HepG2 (cell line): ENCODE measurements around the gene FGFR2. TPM values are rescaled to one million over a fixed set of nuclear protein-coding genes. Genes with fewer than 3 reads are reported as not detected.

Experiments used
- ATAC-seq: fragments of 200-7000 bp; cut with Tn5 transposase; 3 replicates; pipeline ENCODE4 v1.9.1; 2020; ENCODE audit warnings: mild to moderate bottlenecking, moderate library complexity
- BruUV-seq: library from RNA; stranded (reverse); fragments of 400-500 nt; replicated peaks from 2 replicates; lab custom pipeline; 2021; lab: Mats Ljungman, UMichigan
- CTCF ChIA-PET: fragments of 300-600 bp; formaldehyde crosslinking; extraction: SDS; loops from one replicate; lab custom pipeline; 2021; ENCODE audit warnings: low total read pairs, inconsistent platforms, low intra/inter-chr PET ratio; lab: Yijun Ruan, JAX
- POLR2A ChIA-PET: fragments of 350-600 bp; sonication (Branson Sonifier 250); formaldehyde crosslinking; loops from one replicate; lab custom pipeline; 2020; ENCODE audit warnings: antibody characterized with exemption, inconsistent platforms; lab: Yijun Ruan, JAX
- DNase-seq: peaks from one replicate; pipeline ENCODE4 v3.0.0-alpha.2; 2015; ENCODE audit warnings: low spot score
- FAIRE-seq: peaks from 3 replicates; lab custom pipeline; 2011; peaks lifted over from hg19 to GRCh38; lab: Jason Lieb, UNC
- H2AFZ ChIP-seq: one replicate; pipeline ENCODE4 v1.6.1; 2011; ENCODE audit warnings: low read length, inconsistent platforms
- H3K27ac ChIP-seq: fragments of 300-600 bp; 3 replicates; pipeline ENCODE4 v1.8.0; 2011; ENCODE audit warnings: mixed run types, mild to moderate bottlenecking, mixed read lengths, low read length, inconsistent platforms; ENCODE audit not compliant: insufficient read depth; ENCODE audit errors: extremely low read length
- H3K27me3 ChIP-seq, 2 experiments: fragments of 200-600 bp in 1 of 2; 2 replicates in 1 of 2; 3 replicates in 1 of 2; pipeline versions ENCODE4 v1.6.0 to v1.8.0; 2011; ENCODE audit warnings: low read length in 2 of 2, mild to moderate bottlenecking in 2 of 2, moderate library complexity in 2 of 2, inconsistent platforms in 1 of 2; ENCODE audit not compliant: insufficient read depth in 2 of 2, control insufficient read depth in 1 of 2
- H3K36me3 ChIP-seq, 2 experiments: fragments of 200-600 bp in 1 of 2; replicated peaks in 1 of 2; 2 replicates in 1 of 2; 3 replicates in 1 of 2; pipeline versions ENCODE4 v1.5.1 to v1.8.0; 2011; ENCODE audit warnings: low read length in 2 of 2, inconsistent platforms in 1 of 2; ENCODE audit not compliant: insufficient read depth in 2 of 2, control insufficient read depth in 1 of 2
- H3K4me1 ChIP-seq: 2 replicates; pipeline ENCODE4 v1.5.1; 2012; ENCODE audit warnings: low read length, inconsistent platforms; ENCODE audit not compliant: insufficient read depth
- H3K4me2 ChIP-seq: 2 replicates; pipeline ENCODE4 v1.6.0; 2011; ENCODE audit warnings: low read depth, low read length, inconsistent platforms
- H3K4me3 ChIP-seq, 3 experiments: fragments of 200-600 bp in 1 of 3; sonication (generic), shearing (Covaris generic) in 1 of 3; replicated peaks in 1 of 3; 2 replicates each; pipeline ENCODE4 v1.5.1; 2011 to 2016; ENCODE audit warnings: low read length in 3 of 3, inconsistent platforms in 2 of 3, low read depth in 2 of 3, mild to moderate bottlenecking in 2 of 3, control low read depth in 1 of 3, mixed read lengths in 1 of 3; ENCODE audit not compliant: insufficient read depth in 1 of 3
- H3K79me2 ChIP-seq: one replicate; pipeline ENCODE4 v1.6.1; 2011; ENCODE audit warnings: low read length, inconsistent platforms; ENCODE audit not compliant: insufficient read depth
- H3K9ac ChIP-seq: 2 replicates; pipeline ENCODE4 v1.6.0; 2011; ENCODE audit warnings: mild to moderate bottlenecking, low read depth, low read length, inconsistent platforms; ENCODE audit not compliant: insufficient read depth
- H3K9me3 ChIP-seq: 2 replicates; pipeline ENCODE4 v1.5.1; 2012; ENCODE audit warnings: mild to moderate bottlenecking, low read length
- H4K20me1 ChIP-seq: 2 replicates; pipeline ENCODE4 v1.6.0; 2011; ENCODE audit warnings: inconsistent platforms, mild to moderate bottlenecking, low read length, moderate library complexity; ENCODE audit not compliant: insufficient read depth
- CHCHD3 ChIP-seq: sonication (generic); formaldehyde crosslinking; IDR thresholded peaks from 2 replicates; pipeline ENCODE4 v1.8.0; 2022; ENCODE audit warnings: mild to moderate bottlenecking, missing genetic modification reagents, moderate library complexity
- GZF1 ChIP-seq: sonication (generic); formaldehyde crosslinking; IDR thresholded peaks from 2 replicates; pipeline ENCODE4 v1.5.1; 2020; ENCODE audit warnings: mild to moderate bottlenecking, missing genetic modification reagents
- KDM5B ChIP-seq: sonication (generic); formaldehyde crosslinking; IDR thresholded peaks from 2 replicates; pipeline ENCODE4 v1.4.0; 2020; ENCODE audit warnings: missing genetic modification reagents, mild to moderate bottlenecking, borderline replicate concordance
- KLF16 ChIP-seq, 2 experiments: sonication (generic) in 1 of 2; formaldehyde crosslinking in 1 of 2; IDR thresholded peaks; 2 replicates each; pipeline versions ENCODE4 v1.6.1 to v1.8.0; 2016 to 2023; ENCODE audit warnings: missing genetic modification reagents in 2 of 2, missing compliant biosample characterization in 1 of 2
- MYNN ChIP-seq: sonication (generic); formaldehyde crosslinking; IDR thresholded peaks from 2 replicates; pipeline ENCODE4 v1.4.0; 2020; ENCODE audit warnings: mild to moderate bottlenecking, low read depth, missing genetic modification reagents
- PTBP1 ChIP-seq: fragments of 200-400 bp; formaldehyde crosslinking; IDR thresholded peaks from 2 replicates; pipeline ENCODE4 v1.6.1; 2018; ENCODE audit warnings: low read length, low read depth; ENCODE audit not compliant: poor library complexity, severe bottlenecking
- THYN1 ChIP-seq: sonication (generic); formaldehyde crosslinking; IDR thresholded peaks from 2 replicates; pipeline ENCODE4 v1.8.1; 2023; ENCODE audit warnings: low read depth, mild to moderate bottlenecking, moderate library complexity, missing genetic modification reagents, borderline replicate concordance
- TMF1 ChIP-seq: sonication (generic); formaldehyde crosslinking; IDR thresholded peaks from 2 replicates; pipeline ENCODE4 v1.8.1; 2022; ENCODE audit warnings: low read depth, missing genetic modification reagents
- ZFP62 ChIP-seq: sonication (generic); formaldehyde crosslinking; IDR thresholded peaks from 2 replicates; pipeline ENCODE4 v1.4.0; 2020; ENCODE audit warnings: missing genetic modification reagents
- ZNF703 ChIP-seq: sonication (generic); formaldehyde crosslinking; IDR thresholded peaks from 2 replicates; pipeline ENCODE4 v1.5.1; 2020; ENCODE audit warnings: missing genetic modification reagents, mild to moderate bottlenecking, moderate library complexity, borderline replicate concordance
- ZNF761 ChIP-seq: sonication (generic); formaldehyde crosslinking; conservative IDR thresholded peaks from 2 replicates; pipeline ENCODE4 v1.4.0; 2020; ENCODE audit warnings: mild to moderate bottlenecking, missing genetic modification reagents
- whole genome bisulfite sequencing: methylation state at CpG from one replicate; pipeline ENCODE4 v1.1.6; 2017; ENCODE audit warnings: low lambda C conversion rate; 5-methylcytosine and 5-hydroxymethylcytosine counted together
- in situ Hi-C: cut with HindIII; loops from 2 replicates; pipeline ENCODE4 v1.10.0; 2017; ENCODE audit warnings: low pct_unique_long_range_greater_than_20kb; ENCODE audit not compliant: extremely low pct_ligation_motif_present
- intact Hi-C: fragments of 100-400 bp; cut with micrococcal nuclease; formaldehyde crosslinking; loops from one replicate; pipeline ENCODE4 v1.10.0; 2022; ENCODE audit not compliant: unreplicated experiment
- polyA plus RNA-seq, 8 experiments: library from polyadenylated mRNA; depleted of rRNA in 3 of 8; stranded (reverse) in 7 of 8; unstranded in 1 of 8; fragments of >200 nt; fragmentation: Illumina TruSeq in 4 of 8; extraction: Trizol in 4 of 8; gene quantifications; 2 replicates each; pipeline versions ENCODE4 v1.2.1 to v1.2.3, GENCODE V29; 2011 to 2016; ENCODE audit warnings: low read depth in 4 of 8, missing spikeins in 1 of 8, mixed read lengths in 1 of 8; ENCODE audit not compliant: insufficient read depth in 1 of 8
- total RNA-seq, 5 experiments: library from RNA; depleted of rRNA; stranded (reverse); fragments of >200 nt; fragmentation: Illumina TruSeq; extraction: Trizol; gene quantifications; 2 replicates each; pipeline ENCODE4 v1.2.3, GENCODE V29; 2016; ENCODE audit warnings: low read depth in 1 of 5
- TF ChIP-seq, protein P1 (sequence below): IDR thresholded peaks from 2 replicates; pipeline ENCODE4 v1.6.1; 2012; ENCODE audit warnings: inconsistent platforms
- TF ChIP-seq, protein P2 (sequence below): IDR thresholded peaks from 2 replicates; pipeline ENCODE4 v1.6.1; 2016; ENCODE audit warnings: missing compliant biosample characterization, missing genetic modification reagents, borderline replicate concordance
- TF ChIP-seq, protein P3 (sequence below): sonication (generic); formaldehyde crosslinking; IDR thresholded peaks from 2 replicates; pipeline ENCODE4 v1.4.0; 2020; ENCODE audit warnings: mild to moderate bottlenecking, missing genetic modification reagents

Gene FGFR2
- total and polyA plus RNA-seq, 2 of the 13 experiments (the other 11 are each of a cell fraction or from before 2014, with no cell fraction given) = 1.6 to 2.6 TPM

DNA sequence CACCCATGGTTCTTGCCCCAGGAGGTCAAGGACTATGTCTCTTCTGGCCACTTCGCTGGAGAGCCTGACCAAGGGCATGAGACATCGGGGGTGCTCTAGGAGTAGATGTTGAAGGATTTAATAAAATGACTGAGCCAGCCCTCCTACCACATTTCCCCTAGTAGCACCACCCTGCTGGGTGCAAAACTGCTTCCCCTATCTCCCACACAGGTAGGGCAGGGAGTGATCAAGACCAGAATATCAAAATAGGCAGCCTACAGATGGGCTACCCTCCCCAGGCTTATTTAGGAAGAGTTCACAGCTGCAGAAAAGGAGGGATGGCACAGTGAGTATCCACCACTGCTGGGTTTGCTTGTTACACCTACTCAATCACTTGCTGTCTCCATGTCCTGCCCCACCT is 103.9 kb downstream of the FGFR2 start:
- POLR2A ChIA-PET = no interaction called here
- Histone ChIP-seq H3K9ac (no peak overlapping the region), H3K27me3 (no peaks in the 10 kb centered on the region), H4K20me1 (no peaks in the 10 kb centered on the region), H3K79me2 (no peaks in the 10 kb centered on the region), H3K4me1 (no peaks in the 10 kb centered on the region), H3K27ac (no peak overlapping the region), H3K4me2 (no peak overlapping the region), H2AFZ (no peak overlapping the region), H3K4me3 (no peak overlapping the region), H3K36me3 (no peaks in the 10 kb centered on the region), H3K9me3 (no peaks in the 10 kb centered on the region)
- FAIRE-seq = no peak
- intact Hi-C loops (no loop called here), in situ Hi-C loops (no loop called here)
- TF ChIP-seq GZF1 (CRISPR knock-in tag) = peak; percentile 46; the same call in 1 of the 2 replicates
- no peak for TF ChIP-seq ZFP62
- no peak for TF ChIP-seq KLF16 (CRISPR knock-in tag; IDR thresholded peaks at IDR 0.05)
- no peak for TF ChIP-seq THYN1 (CRISPR knock-in tag)
- TF ChIP-seq PTBP1 = no peak
- TF ChIP-seq ZNF761 (CRISPR knock-in tag) = no peak
- TF ChIP-seq, protein P1, sequence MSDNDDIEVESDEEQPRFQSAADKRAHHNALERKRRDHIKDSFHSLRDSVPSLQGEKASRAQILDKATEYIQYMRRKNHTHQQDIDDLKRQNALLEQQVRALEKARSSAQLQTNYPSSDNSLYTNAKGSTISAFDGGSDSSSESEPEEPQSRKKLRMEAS = no peak
- BruUV-seq = no TSS peak
- CTCF ChIA-PET = no interaction called here
- DNase-seq = no peak
- 83% methylated on average over 2 of the region's 2 CpGs for WGBS
- no peak for ATAC-seq

DNA sequence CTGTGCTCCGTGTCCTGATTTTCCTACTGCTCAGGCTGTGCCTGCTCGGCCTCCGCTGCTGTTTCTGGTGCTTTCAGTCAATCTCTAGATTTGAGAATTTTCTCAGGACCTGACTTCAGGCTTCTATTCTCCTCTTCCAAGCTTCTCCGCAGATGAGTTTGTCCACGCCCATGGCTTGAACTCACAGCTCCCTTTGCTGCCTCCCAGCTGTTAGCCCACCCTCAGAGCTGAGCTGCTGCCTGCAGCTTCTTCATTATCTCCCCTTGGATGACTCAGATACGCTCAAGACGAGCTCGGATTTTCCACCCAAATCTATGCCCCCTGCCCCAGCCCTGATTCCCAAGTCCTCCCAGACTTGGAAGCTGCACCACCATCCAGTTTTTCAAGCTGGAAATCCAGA is 104.7 kb downstream of the FGFR2 start:
- BruUV-seq = no TSS peak
- Histone ChIP-seq H3K27ac (no peak overlapping the region), H2AFZ (no peak overlapping the region), H3K27me3 (no peaks in the 10 kb centered on the region), H3K9ac (no peak overlapping the region), H3K4me3 (no peak overlapping the region), H3K79me2 (no peaks in the 10 kb centered on the region), H3K9me3 (no peaks in the 10 kb centered on the region)
- no peak for ATAC-seq
- intact Hi-C loops = no loop called here
- 89% methylated on average over 8 of the region's 8 CpGs for WGBS
- DNase-seq = no peak
- CTCF ChIA-PET = no interaction called here
- TF ChIP-seq, protein P2, sequence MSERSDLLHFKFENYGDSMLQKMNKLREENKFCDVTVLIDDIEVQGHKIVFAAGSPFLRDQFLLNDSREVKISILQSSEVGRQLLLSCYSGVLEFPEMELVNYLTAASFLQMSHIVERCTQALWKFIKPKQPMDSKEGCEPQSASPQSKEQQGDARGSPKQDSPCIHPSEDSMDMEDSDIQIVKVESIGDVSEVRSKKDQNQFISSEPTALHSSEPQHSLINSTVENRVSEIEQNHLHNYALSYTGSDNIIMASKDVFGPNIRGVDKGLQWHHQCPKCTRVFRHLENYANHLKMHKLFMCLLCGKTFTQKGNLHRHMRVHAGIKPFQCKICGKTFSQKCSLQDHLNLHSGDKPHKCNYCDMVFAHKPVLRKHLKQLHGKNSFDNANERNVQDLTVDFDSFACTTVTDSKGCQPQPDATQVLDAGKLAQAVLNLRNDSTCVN = no peak
- TF ChIP-seq, protein P3, sequence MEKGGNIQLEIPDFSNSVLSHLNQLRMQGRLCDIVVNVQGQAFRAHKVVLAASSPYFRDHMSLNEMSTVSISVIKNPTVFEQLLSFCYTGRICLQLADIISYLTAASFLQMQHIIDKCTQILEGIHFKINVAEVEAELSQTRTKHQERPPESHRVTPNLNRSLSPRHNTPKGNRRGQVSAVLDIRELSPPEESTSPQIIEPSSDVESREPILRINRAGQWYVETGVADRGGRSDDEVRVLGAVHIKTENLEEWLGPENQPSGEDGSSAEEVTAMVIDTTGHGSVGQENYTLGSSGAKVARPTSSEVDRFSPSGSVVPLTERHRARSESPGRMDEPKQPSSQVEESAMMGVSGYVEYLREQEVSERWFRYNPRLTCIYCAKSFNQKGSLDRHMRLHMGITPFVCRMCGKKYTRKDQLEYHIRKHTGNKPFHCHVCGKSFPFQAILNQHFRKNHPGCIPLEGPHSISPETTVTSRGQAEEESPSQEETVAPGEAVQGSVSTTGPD = no peak
- TF ChIP-seq ZNF703 (CRISPR knock-in tag) (no peak), TMF1 (CRISPR knock-in tag) (no peak), MYNN (CRISPR knock-in tag) (no peak), CHCHD3 (CRISPR knock-in tag) (no peak), KDM5B (no peak)
- TF ChIP-seq, all 625 proteins: peak for 0
- no peak for FAIRE-seq
- in situ Hi-C loops = no loop called here
- no peaks in the 10 kb centered on the region for H3K36me3 ChIP-seq
- POLR2A ChIA-PET = no interaction called here
- no peaks in the 10 kb centered on the region for H3K4me1 ChIP-seq
- no peaks in the 10 kb centered on the region for H4K20me1 ChIP-seq
- no peak overlapping the region for H3K4me2 ChIP-seq
